ENCODE results near the gene CALD1. TPM values are rescaled to one million over a fixed set of nuclear protein-coding genes. Genes with fewer than 3 reads are reported as not detected.

CALD1 gene
- total RNA-seq, 1 experiment from 2014 or later, result 107 TPM

- H3K56ac ChIP-seq (ENCODE audit: insufficient read length, low read depth, low read length), result no peak overlapping the region
- no peak overlapping the region for H4K8ac ChIP-seq (replicated peaks; ENCODE audit: insufficient read length, low read depth, low read length)
- no peak overlapping the region for H3K23ac ChIP-seq (ENCODE audit: insufficient read length, low read depth, low read length)
- H2AFZ ChIP-seq (ENCODE audit: low read length), result no peak overlapping the region
- Mint-ChIP-seq H3K36me3 (ENCODE audit: insufficient read depth in 1 of 3, low read depth in 3 of 3) (peaks cover 0 to 9% (median under 1%) of the 10 kb centered on the region in 3 experiments; a peak in 2 of 7 replicates), H3K27ac (no peak overlapping the region), H3K9me3 (no peaks in the 10 kb centered on the region), H3K4me1 (peaks cover 4 to 7% of the 10 kb centered on the region in 2 experiments), H3K27me3 (ENCODE audit: low read depth) (no peaks in the 10 kb centered on the region), H3K4me3 (no peak overlapping the region)
- no peak overlapping the region for H3K18ac ChIP-seq (ENCODE audit: insufficient read length, low read depth, low read length)
- no peaks in the 10 kb centered on the region for H3K23me2 ChIP-seq (ENCODE audit: insufficient read length, low read depth, low read length, poor library complexity, severe bottlenecking)
- no peaks in the 10 kb centered on the region for H3K4me1 ChIP-seq (ENCODE audit: insufficient read depth, low read length)
- H2BK120ac ChIP-seq (ENCODE audit: low read depth, low read length, poor library complexity, severe bottlenecking), result no peak overlapping the region
- no peak overlapping the region for H4K91ac ChIP-seq (ENCODE audit: insufficient read length, low read depth, low read length)
- no peak overlapping the region for H3K9ac ChIP-seq (ENCODE audit: extremely low read depth, insufficient read length, low read length)
- H3K27me3 ChIP-seq (ENCODE audit: insufficient read depth, low read length), result no peaks in the 10 kb centered on the region
- WGBS (ENCODE audit: extremely low coverage, insufficient read length, low lambda C conversion rate), result no CpG with 5 or more reads among the region's 6 CpGs
- no peaks in the 10 kb centered on the region for H3K9me3 ChIP-seq (ENCODE audit: control insufficient read depth, low read depth, low read length)
- H3K4me2 ChIP-seq (ENCODE audit: insufficient read depth, insufficient read length, low read length), result no peak overlapping the region
- no peak overlapping the region for H2BK5ac ChIP-seq (ENCODE audit: insufficient read length, low read length)
- H2AK5ac ChIP-seq (ENCODE audit: insufficient read length, low read length), result no peak overlapping the region
- no peak overlapping the region for H2BK20ac ChIP-seq (ENCODE audit: low read depth, low read length, poor library complexity, severe bottlenecking)
- H4K20me1 ChIP-seq (ENCODE audit: control insufficient read depth, insufficient read depth, insufficient read length), result no peaks in the 10 kb centered on the region
- H2BK12ac ChIP-seq (ENCODE audit: insufficient read length, low read depth, low read length), result no peak overlapping the region
- no peak overlapping the region for H4K5ac ChIP-seq (ENCODE audit: insufficient read length, low read depth, low read length)
- no peak for TF ChIP-seq CTCF (conservative IDR thresholded peaks at IDR 0.05)
- H3K79me1 ChIP-seq (ENCODE audit: insufficient read depth, low read depth, low read length, poor library complexity, severe bottlenecking), result no peaks in the 10 kb centered on the region
- H3K4ac ChIP-seq (ENCODE audit: low read depth, low read length), result no peak overlapping the region
- H3T11ph ChIP-seq (ENCODE audit: low read length), result no peak overlapping the region
- no peak overlapping the region for H3K27ac ChIP-seq (ENCODE audit: insufficient read length, low read depth, low read length)
- H3K14ac ChIP-seq (ENCODE audit: insufficient read depth, low read length), result no peak overlapping the region
- no peak overlapping the region for H2BK15ac ChIP-seq (ENCODE audit: low read depth, low read length)
- no peak for DNase-seq
- H3K79me2 ChIP-seq (ENCODE audit: insufficient read depth, low read length), result no peaks in the 10 kb centered on the region
These were observed 93.8 kb downstream of the CALD1 start for GRCh38 chr7:134873253-134873652.

All from H9 (cell line).